Measurements from ENCODE around the gene CDIP1. TPM values are rescaled to one million over a fixed set of nuclear protein-coding genes. Genes with fewer than 3 reads are reported as not detected.
A peak's percentile ranks its signal among the peaks of the same experiment; 100 is the strongest.

CDIP1 gene
- total RNA-seq, 1 experiment from 2014 or later: 28.6 TPM

GRCh38 chr16:4531811-4532210 is 6.8 kb downstream of the CDIP1 start:
- H3K4me3 ChIP-seq: no peak overlapping the region
- no peak for DNase-seq
- peaks cover 12% of the 10 kb centered on the region for H3K4me1 ChIP-seq
- H3K27ac ChIP-seq: no peak overlapping the region
- H3K9me3 ChIP-seq (replicated peaks): no peaks in the 10 kb centered on the region
- no peaks in the 10 kb centered on the region for H3K27me3 ChIP-seq
- peaks cover 2% of the 10 kb centered on the region; the same call in 1 of the 2 replicates for H3K36me3 ChIP-seq

GRCh38 chr16:4529085-4530060 is 9.2 kb downstream of the CDIP1 start:
- no peaks in the 10 kb centered on the region for H3K27me3 ChIP-seq
- peaks cover 2% of the 10 kb centered on the region; the same call in 1 of the 2 replicates for H3K36me3 ChIP-seq
- H3K4me1 ChIP-seq: peaks cover 12% of the 10 kb centered on the region
- no peaks in the 10 kb centered on the region for H3K9me3 ChIP-seq (replicated peaks)
- peak; percentile 71 to 81 for DNase-seq
- peak overlapping the region; percentile 76 for H3K27ac ChIP-seq
- H3K4me3 ChIP-seq: peak overlapping the region; percentile 23

- no peaks in the 10 kb centered on the region for H3K9me3 ChIP-seq (replicated peaks)
- H3K27me3 ChIP-seq: no peaks in the 10 kb centered on the region
- no peaks in the 10 kb centered on the region for H3K36me3 ChIP-seq
- peaks cover 37% of the 10 kb centered on the region for H3K4me1 ChIP-seq
- no peak for DNase-seq
- H3K27ac ChIP-seq: no peak overlapping the region
- no peak overlapping the region for H3K4me3 ChIP-seq
Measured at GRCh38 chr16:4525634-4526277, 12.8 kb downstream of the CDIP1 start.

- no peaks in the 10 kb centered on the region for H3K27me3 ChIP-seq
- no peak for DNase-seq
- H3K9me3 ChIP-seq (replicated peaks): no peaks in the 10 kb centered on the region
- peaks cover 35% of the 10 kb centered on the region for H3K4me1 ChIP-seq
- H3K27ac ChIP-seq: no peak overlapping the region
- no peak overlapping the region for H3K4me3 ChIP-seq
- no peaks in the 10 kb centered on the region for H3K36me3 ChIP-seq
Measured at GRCh38 chr16:4525069-4525468, 13.5 kb downstream of the CDIP1 start.

- no peaks in the 10 kb centered on the region for H3K9me3 ChIP-seq (replicated peaks)
- no peaks in the 10 kb centered on the region for H3K27me3 ChIP-seq
- peaks cover 30% of the 10 kb centered on the region for H3K4me1 ChIP-seq
- no peak overlapping the region for H3K4me3 ChIP-seq
- H3K27ac ChIP-seq: no peak overlapping the region
- no peak for DNase-seq
- no peaks in the 10 kb centered on the region for H3K36me3 ChIP-seq
Measured at GRCh38 chr16:4524571-4524970, 14.0 kb downstream of the CDIP1 start.

GRCh38 chr16:4523686-4524085 is 14.9 kb downstream of the CDIP1 start:
- Histone ChIP-seq H3K27ac (peak overlapping the region; percentile 74), H3K4me3 (no peak overlapping the region), H3K4me1 (peaks cover 29% of the 10 kb centered on the region), H3K36me3 (no peaks in the 10 kb centered on the region), H3K27me3 (no peaks in the 10 kb centered on the region), H3K9me3 (replicated peaks) (no peaks in the 10 kb centered on the region)
- DNase-seq: no peak

GRCh38 chr16:4522051-4522581 is 16.5 kb downstream of the CDIP1 start:
- H3K9me3 ChIP-seq (replicated peaks): no peaks in the 10 kb centered on the region
- no peaks in the 10 kb centered on the region for H3K36me3 ChIP-seq
- peak overlapping the region; percentile 74 for H3K27ac ChIP-seq
- H3K27me3 ChIP-seq: no peaks in the 10 kb centered on the region
- H3K4me1 ChIP-seq: peaks cover 24% of the 10 kb centered on the region
- H3K4me3 ChIP-seq: no peak overlapping the region
- peak; percentile 89 to 92 for DNase-seq

- peaks cover 24% of the 10 kb centered on the region for H3K4me1 ChIP-seq
Measured at GRCh38 chr16:4520913-4521312, 17.7 kb downstream of the CDIP1 start.

GRCh38 chr16:4519274-4520058 is 19.1 kb downstream of the CDIP1 start:
- Histone ChIP-seq H3K9me3 (replicated peaks) (no peaks in the 10 kb centered on the region), H3K27ac (no peak overlapping the region), H3K4me1 (peaks cover 24% of the 10 kb centered on the region), H3K4me3 (no peak overlapping the region), H3K27me3 (no peaks in the 10 kb centered on the region), H3K36me3 (no peaks in the 10 kb centered on the region)
- no peak for DNase-seq

More at GRCh38 chr16:4520913-4521312, 17.7 kb downstream of the CDIP1 start:
- Histone ChIP-seq H3K36me3 (no peaks in the 10 kb centered on the region), H3K4me3 (no peak overlapping the region), H3K27ac (no peak overlapping the region), H3K9me3 (replicated peaks) (no peaks in the 10 kb centered on the region), H3K27me3 (no peaks in the 10 kb centered on the region)
- no peak for DNase-seq

- peak; percentile 61 to 71 for DNase-seq
Measured at GRCh38 chr16:4517812-4518680, 20.5 kb downstream of the CDIP1 start.

GRCh38 chr16:4515611-4516233 is 22.9 kb downstream of the CDIP1 start:
- no peaks in the 10 kb centered on the region for H3K4me1 ChIP-seq
- no peak overlapping the region for H3K4me3 ChIP-seq
- H3K9me3 ChIP-seq (replicated peaks): no peaks in the 10 kb centered on the region
- H3K27ac ChIP-seq: no peak overlapping the region
- H3K36me3 ChIP-seq: peaks cover 7% of the 10 kb centered on the region; the same call in 1 of the 2 replicates
- no peak for DNase-seq
- no peaks in the 10 kb centered on the region for H3K27me3 ChIP-seq

More at GRCh38 chr16:4517812-4518680, 20.5 kb downstream of the CDIP1 start:
- Histone ChIP-seq H3K4me3 (no peak overlapping the region), H3K36me3 (no peaks in the 10 kb centered on the region), H3K27ac (no peak overlapping the region), H3K27me3 (no peaks in the 10 kb centered on the region), H3K9me3 (replicated peaks) (no peaks in the 10 kb centered on the region), H3K4me1 (peaks cover 15% of the 10 kb centered on the region)

GRCh38 chr16:4514606-4515005 is 24.0 kb downstream of the CDIP1 start:
- no peaks in the 10 kb centered on the region for H3K9me3 ChIP-seq (replicated peaks)
- H3K4me3 ChIP-seq: no peak overlapping the region
- H3K4me1 ChIP-seq: no peaks in the 10 kb centered on the region
- peaks cover 7% of the 10 kb centered on the region; the same call in 1 of the 2 replicates for H3K36me3 ChIP-seq
- no peak for DNase-seq
- H3K27ac ChIP-seq: no peak overlapping the region
- no peaks in the 10 kb centered on the region for H3K27me3 ChIP-seq

- H3K9me3 ChIP-seq (replicated peaks): no peaks in the 10 kb centered on the region
- no peak overlapping the region for H3K27ac ChIP-seq
- no peaks in the 10 kb centered on the region for H3K27me3 ChIP-seq
- DNase-seq: no peak
- peaks cover 10% of the 10 kb centered on the region; the same call in 1 of the 2 replicates for H3K36me3 ChIP-seq
- H3K4me3 ChIP-seq: no peak overlapping the region
- no peaks in the 10 kb centered on the region for H3K4me1 ChIP-seq
Measured at GRCh38 chr16:4513881-4514280, 24.7 kb downstream of the CDIP1 start.

All from SJCRH30 (cell line).